SKM-1 (cell line): Measurements from ENCODE around the gene AKAP8L.
"Not testable (repeated sequence)": the region's sequence is repeated elsewhere in the genome, so short reads cannot be mapped to it uniquely, and the experiment has no call there.

Experiments used
- DNase-seq: peaks from one replicate; lab custom pipeline; 2025; ENCODE audit not compliant: unreplicated experiment; lab: John Stamatoyannopoulos, UW

The AKAP8L gene

DNA sequence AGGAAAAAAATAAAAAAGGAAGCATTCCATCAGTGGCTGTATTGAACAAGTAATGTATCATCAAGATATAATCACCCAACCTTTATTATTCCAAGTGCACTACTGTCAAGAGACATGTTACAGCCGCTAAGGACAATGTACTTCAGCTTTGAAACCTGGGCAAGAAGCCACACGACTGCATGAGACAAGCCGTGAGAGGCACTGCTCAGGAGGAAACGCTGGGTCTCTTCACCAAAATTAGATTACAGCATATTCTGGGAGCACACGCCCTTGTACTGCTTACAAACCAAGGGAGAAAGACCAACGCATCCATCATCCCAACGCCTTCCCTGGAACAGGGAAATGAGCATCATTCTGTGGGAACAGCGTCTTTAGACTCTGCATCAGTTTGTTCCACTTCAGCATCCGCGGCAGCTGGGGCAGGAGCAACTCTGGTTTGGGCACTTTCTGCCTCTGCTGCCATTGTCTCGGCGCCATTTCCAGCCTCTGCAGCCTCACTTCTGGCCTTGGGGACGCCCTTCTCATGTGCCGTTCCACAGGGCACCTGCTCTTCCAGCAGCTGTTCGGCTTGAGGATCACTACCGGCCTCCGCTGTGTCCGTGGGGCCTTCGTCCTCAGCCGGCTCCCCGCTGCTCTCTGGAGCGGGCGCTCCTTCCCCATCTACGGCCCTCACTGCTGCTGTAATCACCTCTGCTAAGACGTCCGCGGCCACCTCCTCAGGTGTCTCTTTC, 64.1 kb downstream of the AKAP8L start:
- DNase-seq, result no peak

GRCh38 chr19:15353908-15354307, 64.9 kb downstream of the AKAP8L start:
- DNase-seq, result no peak

DNA sequence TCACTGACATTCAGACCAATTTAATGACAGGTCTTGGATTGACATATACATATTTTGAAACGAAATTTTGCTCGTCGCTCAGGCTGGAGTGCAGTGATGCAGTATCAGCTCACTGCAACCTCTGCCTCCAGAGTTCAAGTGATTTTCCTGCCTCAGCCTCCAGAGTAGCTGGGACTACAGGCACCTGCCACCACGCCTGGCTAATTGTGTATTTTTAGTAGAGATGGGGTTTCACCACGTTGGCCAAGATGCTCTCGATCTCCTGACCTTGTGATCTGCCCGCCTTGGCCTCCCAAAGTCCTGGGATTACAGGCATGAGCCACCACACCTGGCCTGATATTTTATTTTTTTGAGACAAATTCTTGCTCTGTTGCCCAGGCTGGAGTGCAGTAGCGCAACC, 66.3 kb downstream of the AKAP8L start:
- DNase-seq, result not testable (repeated sequence)

- DNase-seq, result not testable (repeated sequence)
These were observed 77.5 kb downstream of the AKAP8L start for GRCh38 chr19:15341328-15341727.

GRCh38 chr19:15340086-15340485, 78.7 kb downstream of the AKAP8L start:
- no peak for DNase-seq

- no peak for DNase-seq
These were observed 81.6 kb downstream of the AKAP8L start for GRCh38 chr19:15337202-15337601.

DNA sequence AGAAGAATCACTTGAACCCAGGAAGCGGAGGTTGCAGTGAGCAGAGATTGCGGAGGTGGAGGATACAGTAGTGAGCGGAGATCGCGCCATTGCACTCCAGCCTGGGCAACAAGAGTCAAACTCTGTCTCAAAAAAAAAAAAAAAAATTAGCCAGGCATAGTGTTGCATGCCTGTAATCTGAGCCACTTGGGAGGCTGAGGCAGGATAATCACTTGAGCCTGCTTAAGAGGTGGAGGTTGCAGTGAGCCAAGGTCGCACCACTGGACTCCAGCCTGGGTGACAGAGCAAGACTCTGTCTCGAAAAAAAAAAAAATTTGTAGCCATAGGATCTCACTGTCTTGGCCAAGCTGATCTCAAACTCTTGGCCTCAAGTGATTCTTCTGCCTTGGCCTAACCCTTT, 82.8 kb downstream of the AKAP8L start:
- not testable (repeated sequence) for DNase-seq

DNA sequence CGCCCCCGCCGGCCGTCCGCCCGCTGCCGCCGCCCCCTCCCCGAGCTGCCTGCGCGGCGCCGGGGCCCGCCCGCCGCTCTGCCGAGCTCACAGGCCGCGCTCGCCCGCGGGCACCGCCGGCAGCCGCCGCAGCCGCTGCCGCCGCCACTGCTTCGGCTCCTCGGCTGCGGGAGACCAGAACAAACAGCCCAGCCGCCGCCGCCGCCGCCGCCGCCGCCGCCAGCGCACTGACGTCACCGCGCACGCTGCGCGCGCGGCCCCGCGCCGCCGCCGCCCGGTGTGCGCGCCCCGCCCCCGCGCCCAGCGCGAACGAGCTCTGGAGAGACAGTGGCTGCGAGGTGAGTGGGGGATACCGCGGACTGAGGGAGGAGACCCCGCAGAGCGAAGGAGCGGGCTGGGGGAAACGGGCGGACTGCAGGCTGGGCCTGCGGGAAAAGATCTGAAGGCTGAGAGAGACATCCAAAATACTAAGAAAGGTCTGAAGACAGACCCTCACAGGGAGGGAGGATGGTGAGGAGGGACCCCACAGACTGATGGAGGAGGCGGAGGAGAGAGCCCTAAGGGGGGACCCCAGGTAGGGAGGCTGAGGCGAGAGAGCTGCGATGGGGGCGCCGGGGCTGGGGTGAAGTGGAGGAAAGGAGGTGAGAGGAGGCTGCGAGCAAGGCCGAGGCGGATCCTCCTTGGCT, 86.3 kb downstream of the AKAP8L start, which contains the start of gene BRD4:
BRD4 (minus strand) TSS at position 229 of the 686 bp plus-strand sequence. CDS start 59,440 bp downstream, outside the sequence.
- DNase-seq, result no peak

DNA sequence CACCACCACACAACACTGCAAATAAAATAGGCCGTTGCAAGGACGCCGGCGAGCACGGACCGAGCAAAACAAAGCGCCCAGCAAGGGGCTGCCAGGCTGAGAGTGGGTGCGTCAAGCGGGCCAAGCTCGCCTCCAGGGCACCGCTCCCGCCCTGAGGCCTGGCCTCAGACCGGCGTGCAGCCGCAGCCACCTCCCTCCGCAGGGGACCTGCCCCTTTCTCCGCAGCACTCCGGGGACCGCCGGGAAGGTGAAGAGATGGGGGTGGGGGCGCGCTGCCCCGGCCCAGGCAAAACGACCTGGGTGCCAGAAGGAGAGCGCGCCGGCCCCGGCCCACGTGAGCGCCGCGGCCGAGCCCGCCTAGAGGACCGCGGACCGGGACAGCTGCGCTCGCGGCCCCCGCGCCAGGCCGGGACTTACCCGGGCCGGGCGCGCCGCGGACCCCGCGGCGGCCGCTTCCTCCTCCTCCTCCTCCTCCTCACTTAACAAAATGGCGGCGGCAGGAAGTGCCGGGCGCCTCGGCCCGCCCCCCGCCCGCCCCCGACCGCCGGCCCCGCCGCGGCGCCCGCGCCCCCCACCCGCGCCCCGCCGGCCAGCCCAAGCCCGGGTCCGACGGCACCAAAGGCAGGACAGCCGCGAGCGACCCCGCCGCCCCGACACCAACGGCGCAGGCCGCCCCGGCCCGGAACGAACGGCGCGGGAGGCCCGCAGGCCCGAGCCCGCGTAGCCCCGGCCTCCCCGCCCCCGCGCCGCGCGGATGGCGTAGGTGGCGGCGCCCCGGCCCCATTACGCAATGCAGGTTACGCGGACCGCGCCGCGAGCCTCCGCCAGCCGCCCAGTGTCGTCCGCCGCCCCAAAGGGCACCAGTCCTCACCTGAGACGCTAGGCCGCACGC, 87.1 kb downstream of the AKAP8L start:
- peak; percentile 13 for DNase-seq

DNA sequence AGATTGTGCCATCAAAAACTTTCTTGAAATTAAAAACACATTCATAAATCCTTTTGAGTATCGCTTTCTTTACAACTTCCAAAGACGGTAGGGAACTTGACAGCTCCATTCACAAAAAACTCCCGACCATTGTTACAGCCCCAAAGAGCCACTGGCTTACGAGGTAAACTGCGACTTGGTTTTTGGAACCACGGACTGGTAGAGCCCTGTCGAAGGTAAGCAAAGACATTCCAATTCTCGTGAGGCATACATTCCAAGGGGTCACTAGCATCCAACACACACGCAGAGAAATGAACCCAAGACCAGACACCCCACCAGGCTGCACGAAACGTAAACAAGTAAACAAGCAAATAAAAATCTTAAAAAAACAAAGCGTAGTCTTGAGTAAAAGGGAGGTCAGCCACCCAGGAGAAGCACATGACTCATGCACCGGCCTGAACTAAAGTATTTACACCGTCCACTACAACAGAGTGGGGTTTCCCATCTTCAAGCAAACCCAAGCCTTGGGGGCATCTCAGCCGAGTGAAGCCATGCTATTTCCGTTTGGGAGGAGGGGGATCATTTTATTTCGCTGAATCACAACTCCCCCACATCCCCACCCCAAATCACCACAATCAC, 87.9 kb downstream of the AKAP8L start:
- DNase-seq, result no peak
